ENCODE data around the gene ABHD2.
"Not testable (repeated sequence)": the region's sequence is repeated elsewhere in the genome, so short reads cannot be mapped to it uniquely, and the experiment has no call there.

ABHD2 gene

DNA sequence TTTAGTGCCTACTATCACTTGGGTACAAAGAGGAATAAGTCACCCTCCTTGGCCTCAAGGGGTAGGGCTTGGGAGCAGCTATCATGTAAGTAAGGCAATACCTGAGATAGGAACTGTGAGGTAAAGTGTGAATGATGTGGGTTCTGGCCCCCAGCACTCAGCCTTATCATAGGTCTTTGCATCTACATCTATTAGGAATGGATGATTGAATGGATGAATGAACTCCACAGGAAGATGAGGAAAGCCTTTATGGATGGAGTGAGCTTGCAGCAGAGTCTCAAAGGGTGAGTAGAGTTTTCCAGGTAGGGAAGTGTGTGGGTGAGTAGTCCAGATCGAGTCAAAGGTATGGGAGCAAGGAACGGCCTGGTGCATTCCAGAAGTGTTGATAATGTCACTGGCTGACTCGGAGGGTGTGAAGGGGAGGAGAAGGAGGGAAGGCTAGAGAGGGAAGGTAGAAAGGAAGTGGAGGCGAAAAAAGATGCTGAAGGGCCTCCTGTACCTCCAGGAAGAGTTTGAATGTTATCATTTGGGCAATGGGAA lies 13.1 kb upstream of the ABHD2 start:
- DNase-seq: no peak

DNA sequence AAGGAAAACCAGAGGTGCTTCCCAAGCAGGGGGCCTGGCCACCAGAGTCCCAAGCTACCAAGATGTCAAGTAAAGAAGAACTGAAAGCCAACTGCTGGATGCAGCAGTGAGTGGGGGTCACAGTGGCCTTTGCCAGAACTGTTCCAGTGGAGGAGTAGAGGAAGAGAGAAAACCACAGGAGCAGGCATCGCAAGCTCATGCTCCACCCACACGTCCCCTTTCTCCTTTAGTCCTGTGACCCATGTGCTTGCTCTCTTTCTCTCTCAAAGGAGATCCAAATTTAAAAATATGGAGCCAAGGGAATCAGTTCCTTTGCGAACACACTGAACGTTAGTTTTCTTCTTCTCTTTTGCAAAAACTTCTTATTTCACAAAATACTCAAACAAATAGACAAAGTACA lies 12.4 kb upstream of the ABHD2 start:
- DNase-seq: peak; percentile 74 to 90 (median 88)

DNA sequence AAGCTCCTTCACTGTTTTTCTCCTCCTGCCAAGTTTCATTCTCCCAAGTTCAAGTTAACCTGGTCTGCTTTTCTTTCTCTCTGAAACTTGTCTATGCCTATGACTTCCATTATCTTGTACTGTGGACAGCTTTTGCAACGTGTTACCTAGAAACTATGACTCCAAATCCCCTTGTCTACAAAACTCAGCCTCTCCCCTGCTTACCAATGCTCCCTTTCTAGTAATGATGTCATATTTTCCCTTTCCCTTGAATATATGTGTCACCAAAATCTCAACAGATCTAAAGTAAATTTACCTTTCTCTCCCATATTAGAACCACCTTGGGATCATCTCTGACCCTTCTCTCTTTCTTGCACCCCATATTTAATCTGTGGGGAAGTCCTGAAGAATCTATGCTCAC lies 10.5 kb upstream of the ABHD2 start:
- no peak for DNase-seq

DNA sequence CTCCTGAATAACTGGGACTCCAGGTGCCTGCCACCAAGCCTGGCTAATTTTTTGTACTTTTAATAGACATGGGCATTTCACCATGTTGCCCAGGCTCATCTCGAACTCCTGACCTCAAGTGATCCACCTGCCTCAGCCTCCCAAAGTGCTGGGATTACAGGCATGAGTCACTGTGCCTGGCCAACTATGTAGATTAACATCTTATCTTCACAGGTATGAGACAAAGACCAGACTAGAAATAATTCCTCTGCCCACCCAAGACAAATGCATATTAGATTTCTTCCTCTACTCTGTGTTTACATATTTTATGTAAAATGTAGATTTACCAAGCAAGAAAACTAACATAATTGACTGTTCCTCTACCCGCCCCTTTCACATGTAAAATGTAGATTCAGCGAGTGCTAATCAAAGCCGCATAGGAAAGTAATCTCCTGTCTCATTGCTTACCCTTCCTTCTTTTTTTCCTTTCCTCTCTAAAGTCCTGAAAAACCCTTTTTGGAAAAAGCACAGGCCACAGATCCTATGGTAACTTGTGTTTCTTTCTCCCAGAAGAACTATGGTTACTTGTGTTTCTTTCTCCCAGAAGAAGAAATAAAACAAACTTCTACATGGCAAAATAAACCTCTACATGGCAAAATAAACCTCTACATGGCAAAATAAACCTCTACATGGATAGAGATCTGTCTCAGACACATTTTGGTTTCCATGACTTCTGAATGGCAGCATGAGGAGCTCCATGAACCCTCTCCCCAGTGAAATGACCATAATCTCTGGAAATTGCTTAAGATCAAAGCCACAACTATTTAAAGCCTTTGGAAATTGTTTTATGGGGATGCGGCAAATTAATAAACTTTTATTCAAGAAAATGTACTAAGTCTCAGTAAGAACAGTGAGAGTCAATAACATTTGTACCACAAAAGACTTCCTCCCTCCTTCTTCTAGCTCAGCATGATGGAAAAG lies 9.1 kb upstream of the ABHD2 start:
- no peak for DNase-seq

DNA sequence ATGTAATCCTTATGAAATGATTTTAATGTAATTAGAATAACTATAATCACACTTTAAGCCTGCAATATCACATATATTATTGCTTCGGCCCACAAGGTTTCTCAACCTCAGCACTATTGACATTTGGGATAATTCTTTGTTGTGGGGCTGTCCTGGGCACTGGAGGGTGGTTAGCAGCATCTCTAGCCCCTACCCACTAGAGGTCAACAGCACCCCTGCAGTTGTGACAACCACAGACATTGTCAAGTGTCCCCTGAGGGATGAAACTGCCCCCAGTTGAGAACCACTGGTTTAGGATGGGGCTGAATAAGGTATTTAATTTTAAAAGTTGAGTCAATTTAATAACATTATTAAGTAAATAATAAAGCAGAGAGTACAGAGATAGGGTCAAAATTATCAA lies 6.4 kb upstream of the ABHD2 start:
- no peak for DNase-seq

DNA sequence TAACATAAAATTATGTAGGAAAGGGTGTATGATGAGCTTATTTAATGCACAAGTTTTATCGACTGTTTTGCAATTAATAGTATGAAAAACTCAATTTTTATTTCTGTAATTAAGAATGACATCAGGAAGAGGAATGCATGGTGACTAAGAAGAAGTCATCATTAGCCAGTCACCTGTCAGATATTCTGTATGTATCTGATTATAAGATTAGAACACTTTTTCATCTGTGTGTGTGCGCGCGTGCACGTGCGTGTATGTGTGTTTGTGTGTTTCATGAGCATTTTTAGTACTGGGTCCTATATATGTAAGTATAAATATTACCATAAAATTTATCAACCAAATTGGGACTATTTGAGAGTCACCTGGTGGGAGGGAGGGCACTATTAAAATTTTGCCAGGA lies 5.0 kb upstream of the ABHD2 start:
- no peak for DNase-seq

DNA sequence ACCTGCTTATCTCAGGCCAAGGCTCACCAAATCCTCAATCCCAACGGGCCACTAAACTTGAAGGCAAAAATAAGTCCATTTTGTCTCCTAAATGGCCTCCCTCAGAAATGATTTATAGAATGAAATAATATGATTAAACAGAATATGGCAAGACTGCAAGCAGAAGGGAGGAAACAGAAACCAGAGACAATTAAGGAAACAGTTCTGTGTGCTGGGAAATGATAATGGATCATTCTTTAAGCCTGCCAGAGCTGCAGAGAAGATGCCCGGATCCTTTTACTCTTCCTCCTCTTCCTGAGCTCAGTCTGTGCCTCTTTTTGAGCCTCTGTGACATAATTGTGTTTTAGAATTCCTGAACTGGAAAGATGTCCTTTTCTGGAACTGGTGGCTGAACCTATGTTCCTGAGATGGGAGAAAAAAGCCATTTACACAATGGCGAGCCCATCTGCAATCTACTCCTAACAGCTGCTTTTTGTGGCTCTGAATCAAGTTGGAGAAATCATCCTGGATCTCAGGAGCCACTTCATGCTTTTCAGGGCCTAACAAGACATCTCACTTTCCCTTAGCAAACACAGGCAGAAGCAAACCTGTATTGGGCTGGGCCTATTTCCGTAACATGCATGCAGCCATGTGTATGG lies 2.8 kb upstream of the ABHD2 start:
- no peak for DNase-seq

DNA sequence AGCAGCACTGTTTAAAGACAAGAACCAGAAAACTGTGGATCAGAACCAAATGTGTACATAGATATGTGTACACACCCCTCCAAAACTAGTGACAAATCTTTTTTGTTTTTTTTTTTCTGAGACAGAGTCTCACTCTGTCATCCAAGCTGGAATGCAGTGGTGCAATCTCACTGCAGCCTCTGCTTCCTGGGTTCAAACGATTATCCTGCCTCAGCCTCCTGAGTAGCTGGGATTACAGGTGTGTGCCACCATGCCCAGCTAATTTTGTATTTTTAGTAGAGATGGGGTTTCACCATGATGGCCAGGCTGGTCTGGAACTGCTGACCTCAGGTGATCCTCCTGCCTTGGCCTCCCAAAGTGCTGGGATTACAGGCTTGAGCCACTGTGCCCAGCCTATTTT lies 2.3 kb upstream of the ABHD2 start:
- DNase-seq: not testable (repeated sequence)

DNA sequence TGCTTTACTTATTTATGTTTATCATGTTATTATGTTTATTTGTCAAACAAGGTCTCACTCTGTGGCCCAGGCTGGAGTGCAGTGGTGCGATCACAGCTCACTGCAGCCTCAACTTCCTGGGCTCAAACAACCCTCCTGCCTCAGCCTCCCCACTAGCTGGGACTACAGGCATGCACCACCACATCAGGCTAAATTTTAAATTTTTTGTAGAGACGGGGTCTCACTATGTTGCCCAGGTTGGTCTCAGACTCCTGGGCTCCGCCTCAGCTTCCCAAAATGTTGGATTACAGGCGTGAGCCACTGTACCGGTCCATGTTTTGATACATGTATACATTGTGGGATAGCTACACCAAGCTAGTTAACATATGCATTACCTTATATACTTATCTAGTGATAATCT lies 1.9 kb upstream of the ABHD2 start:
- not testable (repeated sequence) for DNase-seq

DNA sequence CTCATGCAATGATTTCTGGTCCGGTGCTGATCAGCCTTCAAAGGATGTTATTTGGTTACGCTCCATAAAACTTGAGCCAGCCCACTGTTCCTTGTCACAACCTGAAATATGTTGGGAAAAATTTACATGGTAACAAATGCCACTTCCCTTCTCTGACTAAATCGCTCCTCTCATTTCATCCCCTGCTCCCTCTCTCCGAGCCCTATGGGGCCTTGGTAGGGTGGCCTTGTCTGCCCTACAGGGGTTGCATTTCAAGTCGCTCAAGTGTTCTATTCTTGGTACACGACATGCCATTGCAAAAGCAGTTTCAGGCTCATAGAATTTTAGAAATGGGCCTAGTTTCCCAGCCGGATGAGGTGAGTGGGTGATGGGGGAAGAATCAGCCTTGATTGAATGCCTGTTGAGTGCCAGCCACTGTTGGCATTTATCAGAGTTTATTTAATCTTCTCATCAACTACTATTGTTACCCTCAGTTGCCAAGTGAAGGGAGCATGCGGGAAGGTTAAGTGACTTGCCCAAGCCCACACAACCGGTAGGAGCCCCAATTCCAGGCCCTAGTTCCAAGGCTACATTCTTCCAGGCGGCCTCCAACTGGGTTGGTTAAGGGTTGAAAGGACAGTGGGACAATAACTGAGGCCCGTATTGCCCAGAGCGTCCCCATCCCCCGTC lies 961 bp upstream of the ABHD2 start:
- no peak for DNase-seq

DNA sequence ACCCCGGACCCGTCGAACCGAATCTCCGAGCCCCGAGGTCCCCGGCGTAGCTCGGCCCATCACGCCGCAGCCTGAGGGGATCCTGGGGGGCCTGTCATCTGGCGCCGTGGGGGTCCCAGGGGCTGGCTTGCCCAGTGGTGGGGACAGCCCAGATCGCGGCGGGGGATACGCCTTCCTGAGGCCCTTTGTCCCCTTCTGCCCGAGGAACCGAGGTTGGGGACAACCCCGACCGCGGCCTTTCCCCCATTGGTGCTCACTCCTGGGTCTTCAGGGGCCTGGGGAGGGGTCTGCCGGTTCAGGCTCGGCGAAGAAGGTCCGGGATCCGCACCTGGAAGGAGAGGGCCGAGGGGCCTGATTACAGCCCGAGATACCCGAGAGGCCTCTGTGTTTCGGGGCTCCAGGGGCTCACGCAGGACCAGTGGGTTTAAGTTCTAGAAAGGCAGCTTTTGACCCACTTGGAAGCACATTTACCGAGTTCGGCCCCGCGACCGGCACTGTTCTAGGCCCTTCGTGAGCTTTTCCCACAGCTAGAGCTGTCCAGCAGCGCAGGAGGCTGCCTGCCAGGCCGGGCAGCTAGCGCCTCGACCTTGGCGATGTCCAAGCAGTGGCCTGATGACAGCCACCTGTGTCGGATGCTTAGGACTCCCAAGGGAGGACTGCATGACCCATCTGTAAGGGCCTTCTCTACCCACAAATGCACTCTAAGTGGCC lies 504 bp downstream of the ABHD2 start:
- peak in 2 of 4 experiments; percentile 35 to 60 for DNase-seq

DNA sequence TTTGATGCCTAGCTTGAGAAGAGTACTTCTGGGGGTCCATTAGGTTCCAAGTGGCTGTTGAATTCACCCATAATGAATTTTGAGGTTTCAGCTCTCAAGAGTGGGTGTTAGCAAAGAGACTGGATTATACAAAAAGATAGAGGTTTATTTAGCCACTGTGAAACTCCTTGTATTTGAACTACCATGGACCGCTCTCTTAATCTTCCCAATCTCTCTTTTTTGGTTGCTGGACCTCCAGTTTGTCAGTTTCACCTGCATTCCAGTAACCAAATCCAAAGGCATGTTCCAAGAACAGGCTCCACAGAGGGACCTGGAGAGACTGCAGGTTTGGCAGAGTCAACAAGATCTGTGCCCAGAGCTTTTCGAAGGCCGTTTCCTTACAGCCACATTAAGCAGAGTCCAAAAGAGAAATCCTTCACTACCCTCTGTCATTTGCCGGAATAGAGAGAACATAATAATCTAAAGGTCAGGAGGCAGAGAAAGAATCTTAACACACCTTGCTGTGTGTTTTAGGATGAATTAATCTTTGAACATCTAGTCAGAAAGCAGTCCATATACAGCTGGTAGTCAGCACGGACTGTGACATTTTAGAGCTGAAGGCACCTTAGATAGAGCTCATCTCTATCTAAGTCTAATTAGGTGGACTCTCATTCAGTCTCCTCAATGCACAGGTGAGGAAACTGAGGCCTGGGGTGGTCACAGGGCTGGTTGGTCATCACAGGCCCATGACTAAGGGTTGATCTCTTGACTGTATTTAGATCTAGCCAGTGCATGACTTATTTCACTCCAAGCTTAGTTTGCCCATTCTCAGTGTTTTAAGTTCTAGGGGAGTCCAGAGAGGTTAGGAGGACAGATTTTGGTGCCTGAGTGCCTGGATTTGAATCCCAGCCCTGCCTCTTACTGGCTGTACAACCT lies 1.3 kb downstream of the ABHD2 start:
- DNase-seq: peak in 1 of 4 experiments; percentile 24

DNA sequence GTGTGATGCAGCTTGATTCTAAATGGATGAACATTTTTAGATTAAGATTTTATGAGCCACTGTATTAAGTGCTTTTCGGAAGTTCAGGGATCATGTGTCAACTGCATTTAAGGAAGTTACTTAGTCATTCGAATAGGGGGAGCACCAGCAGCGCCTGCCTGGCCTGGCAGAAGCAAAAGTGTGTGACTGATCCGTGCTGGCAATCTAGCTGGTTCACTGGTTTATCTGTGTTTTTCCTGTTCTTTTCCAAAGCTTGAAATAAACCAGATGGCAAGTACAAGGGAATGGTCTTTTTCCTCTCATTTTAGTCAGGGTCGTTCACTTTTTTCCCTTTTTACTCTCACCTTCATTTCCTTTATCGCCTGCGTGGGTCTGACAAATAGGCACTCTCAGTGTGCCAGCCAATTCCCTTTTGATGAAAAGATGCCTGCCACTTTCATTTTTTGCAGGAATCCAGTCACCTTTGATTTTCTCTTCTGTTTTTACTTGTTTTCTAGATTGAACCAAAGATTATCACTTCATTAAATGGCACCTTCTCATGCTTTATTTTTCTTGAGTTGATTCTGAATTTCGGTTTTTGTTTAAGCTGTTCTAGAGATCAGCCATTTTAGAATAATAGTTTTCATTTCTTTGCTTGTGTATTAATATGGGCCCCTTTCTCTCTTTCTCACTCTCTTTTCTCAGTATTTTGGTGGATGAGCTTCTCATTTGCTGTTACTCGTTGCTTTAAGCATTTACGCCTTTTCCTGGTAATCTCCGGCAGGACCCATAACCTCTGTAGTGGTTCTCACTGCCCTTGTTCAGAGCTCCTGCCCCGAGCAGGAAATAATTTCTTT lies 2.8 kb downstream of the ABHD2 start:
- DNase-seq: peak; percentile 82 to 94 (median 88)

DNA sequence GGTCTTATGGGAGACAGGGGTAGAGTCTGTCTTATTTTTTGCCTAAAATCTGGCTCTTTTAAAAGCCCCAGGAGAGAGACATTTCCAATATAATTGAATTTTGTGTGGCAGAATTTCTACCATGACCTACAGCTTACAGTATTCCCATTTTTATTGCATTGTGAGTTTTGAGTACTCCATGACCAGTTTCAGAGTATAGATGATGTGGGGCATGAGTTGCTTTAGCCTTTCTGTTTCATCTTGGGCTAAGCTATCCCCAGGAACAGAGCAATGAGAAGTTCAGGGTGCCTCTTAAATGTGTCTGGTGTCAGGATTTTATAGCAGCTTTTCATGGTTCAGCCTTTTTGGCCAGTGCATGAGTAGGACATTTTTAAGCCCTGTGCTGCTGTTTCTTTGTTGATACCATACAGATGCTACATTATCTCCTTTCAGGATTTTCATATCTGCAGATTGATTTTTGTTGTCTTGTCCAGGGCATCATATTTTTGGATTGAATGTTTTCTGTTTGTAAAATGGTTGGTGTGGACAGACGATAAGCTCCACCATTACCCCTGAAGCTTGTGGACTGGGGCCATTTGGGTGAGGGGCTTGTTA lies 3.5 kb downstream of the ABHD2 start:
- no peak for DNase-seq

DNA sequence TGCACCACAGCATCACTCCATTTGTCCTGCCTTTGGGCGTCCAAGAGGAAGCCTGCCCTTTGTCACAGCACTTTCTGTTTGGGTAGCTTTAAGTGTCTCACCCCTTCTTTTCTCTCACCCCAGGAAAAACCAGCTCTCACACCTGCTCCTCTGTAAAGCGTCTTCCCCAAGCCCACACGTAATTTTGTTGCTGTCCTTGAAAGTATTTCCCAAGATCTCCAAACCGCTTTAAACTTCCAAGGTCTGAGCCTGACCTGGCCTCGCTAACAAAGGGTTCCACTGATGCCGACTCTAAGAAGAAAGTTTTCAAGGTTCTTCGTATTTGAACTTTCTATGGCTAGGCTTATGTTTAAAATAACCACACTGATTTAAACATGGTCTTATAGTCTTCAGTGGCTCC lies 5.3 kb downstream of the ABHD2 start:
- DNase-seq: no peak

DNA sequence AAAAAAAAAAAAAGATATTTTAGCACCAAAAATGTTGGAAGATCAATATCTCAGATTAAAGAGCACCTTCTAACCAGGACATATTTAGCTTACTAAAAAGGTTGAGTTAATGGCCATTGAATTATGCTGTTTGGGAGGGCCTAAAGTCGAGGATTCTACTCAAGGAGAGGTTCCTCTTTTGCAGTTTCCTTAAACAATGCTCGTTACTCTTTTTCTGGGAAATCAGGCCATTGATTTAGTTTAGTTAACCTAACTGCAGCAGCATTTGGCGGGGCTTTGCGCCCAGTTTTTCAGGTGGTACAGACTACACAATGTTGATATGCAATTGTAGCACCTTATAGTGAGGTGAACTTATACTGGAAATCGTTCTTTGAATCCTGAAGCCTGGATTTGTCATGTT lies 6.8 kb downstream of the ABHD2 start:
- peak in 3 of 4 experiments; percentile 32 to 67 (median 60) for DNase-seq

DNA sequence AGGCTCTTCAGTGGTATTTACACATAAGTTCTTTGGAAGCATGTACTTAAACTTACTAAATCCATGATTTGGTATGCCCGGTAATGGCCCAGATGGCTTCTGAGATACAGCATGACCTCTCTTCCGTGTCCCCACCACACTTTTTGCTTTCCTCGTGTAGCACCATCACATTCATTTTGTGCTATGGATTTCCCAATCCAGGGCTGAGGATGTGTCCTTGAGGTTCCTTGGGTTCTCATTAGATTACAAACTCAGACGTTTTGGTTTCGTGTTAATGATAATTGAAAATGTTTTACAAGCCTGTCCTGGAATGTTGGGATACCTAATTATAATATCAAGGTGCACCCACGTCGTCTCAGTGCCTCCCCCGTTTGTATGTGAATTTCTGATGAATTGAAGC lies 7.3 kb downstream of the ABHD2 start:
- no peak for DNase-seq

DNA sequence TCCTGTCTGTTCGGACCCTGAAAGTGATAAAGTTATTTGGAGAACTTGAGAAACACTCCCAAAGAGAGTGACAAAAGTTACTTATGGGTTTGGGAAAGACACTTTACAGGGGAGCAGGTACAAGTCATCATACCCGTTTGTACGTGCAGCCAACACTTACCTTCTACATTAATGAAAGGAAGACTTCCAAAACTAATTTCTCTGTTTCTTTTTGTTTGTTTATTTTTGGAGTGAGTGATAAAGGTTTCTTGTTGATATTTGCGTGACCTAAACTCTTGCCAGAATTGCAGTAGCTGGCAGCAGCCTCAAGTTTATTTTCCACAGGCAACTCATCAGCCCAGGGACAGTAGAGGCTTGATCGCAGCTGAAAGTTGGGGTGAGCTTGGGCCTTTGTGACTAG lies 8.4 kb downstream of the ABHD2 start:
- no peak for DNase-seq

DNA sequence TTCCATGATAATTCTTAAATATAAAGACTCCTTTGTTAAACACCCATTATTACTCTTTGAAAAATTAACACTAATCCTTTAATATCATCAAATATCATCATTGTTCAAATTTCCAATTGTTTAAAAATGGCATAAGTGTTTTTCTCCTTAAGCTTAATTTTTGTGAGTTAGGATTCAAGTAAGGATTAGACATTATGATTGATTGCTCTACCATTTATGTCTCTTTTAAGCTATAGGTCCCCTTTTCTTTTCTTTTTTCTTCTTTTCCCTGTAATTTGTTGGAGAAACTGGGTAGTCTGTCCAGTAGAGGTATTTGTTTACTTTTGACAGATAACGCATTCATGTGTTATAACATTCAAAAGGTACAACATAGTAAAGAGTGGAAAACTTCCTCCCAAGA lies 9.1 kb downstream of the ABHD2 start:
- DNase-seq: no peak

DNA sequence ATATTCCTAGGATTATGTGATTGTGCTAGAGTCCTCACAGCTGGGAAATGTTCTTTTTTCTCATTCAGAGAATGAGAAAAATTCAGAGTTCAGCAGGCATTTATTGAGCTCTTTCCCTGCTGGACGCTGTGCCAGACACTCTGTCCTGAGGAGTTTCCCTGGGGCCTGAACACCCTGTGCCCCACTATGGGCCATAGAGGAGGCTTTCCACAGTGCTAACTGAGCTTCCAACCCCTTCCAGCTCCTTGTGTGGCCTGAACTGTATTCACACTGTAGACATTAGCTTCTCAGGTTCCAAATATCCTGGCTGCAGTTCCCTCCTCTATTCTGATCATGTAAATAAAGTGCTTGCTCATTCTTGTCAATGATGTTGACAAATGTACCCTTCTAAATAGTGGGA lies 10.0 kb downstream of the ABHD2 start:
- no peak for DNase-seq

Data from suppressor macrophage (primary cell).